Smooth muscle cell (in vitro differentiated cells): Measurements from ENCODE around the gene BEGAIN. TPM values are rescaled to one million over a fixed set of nuclear protein-coding genes. Genes with fewer than 3 reads are reported as not detected.

Experiments
- DNase-seq: peaks from one replicate; lab custom pipeline; 2025; ENCODE audit not compliant: unreplicated experiment; lab: John Stamatoyannopoulos, UW
- H2AFZ ChIP-seq: fragments of 200-600 bp; sonication (generic); 2 replicates; pipeline ENCODE4 v1.6.0; 2016; ENCODE audit warnings: antibody characterized with exemption, low read depth, mild to moderate bottlenecking
- H3F3A ChIP-seq: fragments of 200-600 bp; sonication (generic); 2 replicates; pipeline ENCODE4 v1.6.0; 2017; ENCODE audit warnings: antibody characterized with exemption, low read depth
- H3K27ac ChIP-seq: fragments of 200-600 bp; sonication (generic); 2 replicates; pipeline ENCODE4 v1.5.1; 2016; ENCODE audit warnings: low read depth, mild to moderate bottlenecking
- H3K27me3 ChIP-seq: fragments of 200-600 bp; sonication (generic); 2 replicates; pipeline ENCODE4 v1.6.1; 2016; ENCODE audit warnings: low read depth, mild to moderate bottlenecking
- H3K36me3 ChIP-seq: fragments of 200-600 bp; sonication (generic); 2 replicates; pipeline ENCODE4 v1.5.1; 2016; ENCODE audit warnings: low read depth
- H3K4me1 ChIP-seq: fragments of 200-600 bp; sonication (generic); 2 replicates; pipeline ENCODE4 v1.5.1; 2016; ENCODE audit warnings: low read depth
- H3K4me2 ChIP-seq: fragments of 200-600 bp; sonication (generic); 2 replicates; pipeline ENCODE4 v1.6.0; 2016; ENCODE audit warnings: mild to moderate bottlenecking
- H3K4me3 ChIP-seq: fragments of 200-600 bp; sonication (generic); 2 replicates; pipeline ENCODE4 v1.5.1; 2016; ENCODE audit warnings: mild to moderate bottlenecking
- H3K79me2 ChIP-seq: fragments of 200-600 bp; sonication (generic); 2 replicates; pipeline ENCODE4 v1.6.0; 2016; ENCODE audit warnings: low read depth, mild to moderate bottlenecking
- H3K9ac ChIP-seq: fragments of 200-600 bp; sonication (generic); 2 replicates; pipeline ENCODE4 v1.6.0; 2016; ENCODE audit warnings: low read depth
- H3K9me3 ChIP-seq: fragments of 200-600 bp; sonication (generic); replicated peaks from 2 replicates; pipeline ENCODE4 v1.5.1; 2016; ENCODE audit warnings: low read depth
- H4K20me1 ChIP-seq: fragments of 200-600 bp; sonication (generic); 2 replicates; pipeline ENCODE4 v1.6.0; 2016; ENCODE audit warnings: low read depth
- CTCF ChIP-seq: fragments of 200-600 bp; sonication (generic); IDR thresholded peaks from 2 replicates; pipeline ENCODE4 v1.5.1; 2017; ENCODE audit warnings: borderline replicate concordance, mild to moderate bottlenecking, antibody characterized with exemption; ENCODE audit not compliant: insufficient read depth, poor library complexity, severe bottlenecking
- WGBS: methylation state at CpG from one replicate; pipeline ENCODE4 v1.1.7; 2016; ENCODE audit warnings: low lambda C conversion rate; 5-methylcytosine and 5-hydroxymethylcytosine counted together
- polyA plus RNA-seq: library from polyadenylated mRNA; unstranded; fragments of >200 nt; fragmentation: Nextera tagmentation; extraction: Ambion mirVana; gene quantifications from 2 replicates; pipeline ENCODE4 v1.2.1, GENCODE V29; 2016
- total RNA-seq: library from RNA; depleted of rRNA; stranded (reverse); fragments of >200 nt; gene quantifications from 2 replicates; pipeline ENCODE4 v1.2.3, GENCODE V29; 2014

Gene BEGAIN
- total and polyA plus RNA-seq, 2 experiments from 2014 or later, result 4.7 to 11.7 TPM

GRCh38 chr14:100532154-100532861, 54.9 kb downstream of the BEGAIN start:
- H3K9ac ChIP-seq, result no peak overlapping the region
- no peak overlapping the region for H3K27ac ChIP-seq
- WGBS, result 72% methylated on average over 12 of the region's 12 CpGs
- H3K36me3 ChIP-seq, result no peaks in the 10 kb centered on the region
- H3F3A ChIP-seq, result no peaks in the 10 kb centered on the region
- H4K20me1 ChIP-seq, result no peaks in the 10 kb centered on the region
- no peaks in the 10 kb centered on the region for H3K9me3 ChIP-seq
- no peaks in the 10 kb centered on the region for H3K27me3 ChIP-seq
- H2AFZ ChIP-seq, result no peak overlapping the region
- no peak for TF ChIP-seq CTCF
- H3K4me3 ChIP-seq, result no peak overlapping the region
- no peak overlapping the region for H3K4me2 ChIP-seq
- no peaks in the 10 kb centered on the region for H3K79me2 ChIP-seq
- DNase-seq, result no peak
- peaks cover 11% of the 10 kb centered on the region for H3K4me1 ChIP-seq

GRCh38 chr14:100531152-100532121, 55.8 kb downstream of the BEGAIN start:
- no peak overlapping the region for H3K27ac ChIP-seq
- no peaks in the 10 kb centered on the region for H3K9me3 ChIP-seq
- H3K79me2 ChIP-seq, result no peaks in the 10 kb centered on the region
- TF ChIP-seq CTCF, result no peak
- no peak overlapping the region for H3K4me3 ChIP-seq
- 92% methylated on average over 14 of the region's 16 CpGs for WGBS
- no peaks in the 10 kb centered on the region for H3K27me3 ChIP-seq
- no peak for DNase-seq
- H4K20me1 ChIP-seq, result no peaks in the 10 kb centered on the region
- peaks cover 11% of the 10 kb centered on the region for H3K4me1 ChIP-seq
- no peak overlapping the region for H3K4me2 ChIP-seq
- no peak overlapping the region for H2AFZ ChIP-seq
- H3K36me3 ChIP-seq, result no peaks in the 10 kb centered on the region
- H3K9ac ChIP-seq, result no peak overlapping the region
- no peaks in the 10 kb centered on the region for H3F3A ChIP-seq

- H3K9ac ChIP-seq, result no peak overlapping the region
- H3F3A ChIP-seq, result no peaks in the 10 kb centered on the region
- no peak overlapping the region for H3K27ac ChIP-seq
- no peaks in the 10 kb centered on the region for H3K36me3 ChIP-seq
- WGBS, result 96% methylated on average over 13 of the region's 13 CpGs
- no peak for DNase-seq
- no peak overlapping the region for H3K4me3 ChIP-seq
- no peak for TF ChIP-seq CTCF
- H3K27me3 ChIP-seq, result no peaks in the 10 kb centered on the region
- no peaks in the 10 kb centered on the region for H3K9me3 ChIP-seq
- H3K4me2 ChIP-seq, result no peak overlapping the region
- H3K79me2 ChIP-seq, result no peaks in the 10 kb centered on the region
- no peak overlapping the region for H2AFZ ChIP-seq
- H3K4me1 ChIP-seq, result peaks cover 11% of the 10 kb centered on the region
- no peaks in the 10 kb centered on the region for H4K20me1 ChIP-seq
Measured at GRCh38 chr14:100530270-100531072, 56.7 kb downstream of the BEGAIN start.
